GM19023 (cell line): ENCODE results near the gene CYGB.
"Not testable (repeated sequence)": the region's sequence is repeated elsewhere in the genome, so short reads cannot be mapped to it uniquely, and the experiment has no call there.

Source experiments
- ATAC-seq: cut with Tn5 transposase; IDR thresholded peaks from one replicate; pipeline ENCODE4 v1.9.1; 2021; ENCODE audit warnings: mild to moderate bottlenecking, moderate library complexity; ENCODE audit not compliant: unreplicated experiment

CYGB gene

GRCh38 chr17:76538281-76538931 is 897 bp upstream of the CYGB start:
- ATAC-seq: no peak

GRCh38 chr17:76537288-76537577 is 276 bp downstream of the CYGB start:
- ATAC-seq: no peak

GRCh38 chr17:76536511-76537287 is 810 bp downstream of the CYGB start:
- ATAC-seq: no peak

GRCh38 chr17:76535788-76536510 is 1.6 kb downstream of the CYGB start:
- no peak for ATAC-seq

- no peak for ATAC-seq
These were observed 2.4 kb downstream of the CYGB start for GRCh38 chr17:76534831-76535732.

- ATAC-seq: not testable (repeated sequence)
These were observed 3.7 kb downstream of the CYGB start for GRCh38 chr17:76533640-76534359.

GRCh38 chr17:76532072-76532651 is 5.3 kb downstream of the CYGB start:
- ATAC-seq: no peak

GRCh38 chr17:76531486-76532038 is 5.9 kb downstream of the CYGB start:
- no peak for ATAC-seq

- ATAC-seq: no peak
These were observed 6.6 kb downstream of the CYGB start for GRCh38 chr17:76530811-76531485.

GRCh38 chr17:76530095-76530723 is 7.3 kb downstream of the CYGB start:
- no peak for ATAC-seq

GRCh38 chr17:76529224-76530094 is 8.1 kb downstream of the CYGB start:
- no peak for ATAC-seq

- ATAC-seq: no peak
These were observed 8.8 kb downstream of the CYGB start for GRCh38 chr17:76528528-76529223.

GRCh38 chr17:76528156-76528527 is 9.4 kb downstream of the CYGB start:
- ATAC-seq: no peak

- no peak for ATAC-seq
These were observed 9.9 kb downstream of the CYGB start for GRCh38 chr17:76527430-76528111.

- ATAC-seq: not testable (repeated sequence)
These were observed 10.5 kb downstream of the CYGB start for GRCh38 chr17:76527016-76527415.

GRCh38 chr17:76525513-76525833 is 12.0 kb downstream of the CYGB start:
- not testable (repeated sequence) for ATAC-seq
